Body of pancreas (tissue), 4 donors: ENCODE results near the gene CAMTA1.

Source experiments
- POLR2A ChIP-seq, 3 donors: fragments of 450-650 bp; IDR thresholded peaks; one replicate each; pipeline ENCODE4 v1.6.1; 2016; ENCODE audit warnings: antibody characterized with exemption in 3 of 3, mild to moderate bottlenecking in 2 of 3
- TF ChIP-seq, protein P1 (sequence below), 7 experiments: fragments of 450-650 bp in 4 of 7; fragments of 200-600 bp in 3 of 7; sonication (generic) in 3 of 7; IDR thresholded peaks; one replicate each; pipeline ENCODE4 v1.5.1; 2016 to 2019; ENCODE audit warnings: antibody characterized with exemption in 7 of 7

DNA sequence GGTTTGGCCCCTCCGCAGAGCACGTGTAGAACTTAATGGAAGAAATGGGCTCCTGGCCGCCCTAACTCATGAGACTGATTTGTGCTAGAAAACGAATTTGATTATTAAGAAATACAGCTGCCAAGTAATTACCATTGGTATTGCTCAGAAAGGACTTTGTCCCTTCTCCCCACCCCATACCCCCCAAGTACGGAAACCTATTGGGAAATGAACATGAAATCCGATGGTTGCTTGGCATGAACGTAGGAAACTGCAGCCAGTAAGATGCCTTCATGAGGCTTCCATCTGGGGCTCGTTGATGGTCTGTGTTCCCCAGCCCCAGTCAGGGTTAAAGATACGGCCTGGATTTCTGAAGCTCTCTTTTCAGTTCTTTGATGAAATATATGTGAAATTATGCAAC lies 1020.2 kb downstream of the CAMTA1 start:
- TF ChIP-seq, protein P1, sequence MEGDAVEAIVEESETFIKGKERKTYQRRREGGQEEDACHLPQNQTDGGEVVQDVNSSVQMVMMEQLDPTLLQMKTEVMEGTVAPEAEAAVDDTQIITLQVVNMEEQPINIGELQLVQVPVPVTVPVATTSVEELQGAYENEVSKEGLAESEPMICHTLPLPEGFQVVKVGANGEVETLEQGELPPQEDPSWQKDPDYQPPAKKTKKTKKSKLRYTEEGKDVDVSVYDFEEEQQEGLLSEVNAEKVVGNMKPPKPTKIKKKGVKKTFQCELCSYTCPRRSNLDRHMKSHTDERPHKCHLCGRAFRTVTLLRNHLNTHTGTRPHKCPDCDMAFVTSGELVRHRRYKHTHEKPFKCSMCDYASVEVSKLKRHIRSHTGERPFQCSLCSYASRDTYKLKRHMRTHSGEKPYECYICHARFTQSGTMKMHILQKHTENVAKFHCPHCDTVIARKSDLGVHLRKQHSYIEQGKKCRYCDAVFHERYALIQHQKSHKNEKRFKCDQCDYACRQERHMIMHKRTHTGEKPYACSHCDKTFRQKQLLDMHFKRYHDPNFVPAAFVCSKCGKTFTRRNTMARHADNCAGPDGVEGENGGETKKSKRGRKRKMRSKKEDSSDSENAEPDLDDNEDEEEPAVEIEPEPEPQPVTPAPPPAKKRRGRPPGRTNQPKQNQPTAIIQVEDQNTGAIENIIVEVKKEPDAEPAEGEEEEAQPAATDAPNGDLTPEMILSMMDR (IDR thresholded peaks at IDR 0.05): no peak
- no peak for TF ChIP-seq POLR2A (IDR thresholded peaks at IDR 0.05)
